DND-41 (cell line): Measurements from ENCODE around the gene DMAP1.

Source experiments
- EZH2 ChIP-seq: IDR thresholded peaks from 3 replicates; pipeline ENCODE4 v1.6.1; 2012; ENCODE audit warnings: borderline replicate concordance, low read depth, mild to moderate bottlenecking, moderate library complexity, low read length, inconsistent platforms; ENCODE audit not compliant: severe bottlenecking
- TF ChIP-seq, protein P1 (sequence below): IDR thresholded peaks from 2 replicates; pipeline ENCODE4 v1.5.1; 2012; ENCODE audit warnings: borderline replicate concordance, low read length, moderate library complexity, mild to moderate bottlenecking; ENCODE audit not compliant: poor library complexity, severe bottlenecking; ENCODE audit errors: extremely low read depth

DNA sequence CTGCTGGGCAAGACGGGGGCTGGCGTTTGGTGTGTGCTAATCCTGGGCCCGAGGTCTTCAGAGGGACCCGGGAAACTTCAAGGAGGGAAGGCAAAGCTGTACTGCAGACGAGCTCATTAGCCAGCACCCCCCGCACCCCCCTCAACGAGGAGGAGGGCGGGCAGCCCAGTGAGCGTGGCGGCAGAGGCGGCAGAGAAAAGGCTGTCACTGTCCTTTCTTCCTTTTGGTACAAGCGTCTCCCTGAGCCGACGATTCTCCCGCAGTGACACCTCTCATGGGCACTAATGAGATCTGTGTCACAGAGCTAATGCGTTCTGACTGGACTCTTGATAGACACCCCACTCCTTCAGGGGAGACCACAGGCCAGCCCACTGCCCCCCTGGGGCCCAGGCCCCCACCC lies 29.5 kb downstream of the DMAP1 start:
- TF ChIP-seq, protein P1, sequence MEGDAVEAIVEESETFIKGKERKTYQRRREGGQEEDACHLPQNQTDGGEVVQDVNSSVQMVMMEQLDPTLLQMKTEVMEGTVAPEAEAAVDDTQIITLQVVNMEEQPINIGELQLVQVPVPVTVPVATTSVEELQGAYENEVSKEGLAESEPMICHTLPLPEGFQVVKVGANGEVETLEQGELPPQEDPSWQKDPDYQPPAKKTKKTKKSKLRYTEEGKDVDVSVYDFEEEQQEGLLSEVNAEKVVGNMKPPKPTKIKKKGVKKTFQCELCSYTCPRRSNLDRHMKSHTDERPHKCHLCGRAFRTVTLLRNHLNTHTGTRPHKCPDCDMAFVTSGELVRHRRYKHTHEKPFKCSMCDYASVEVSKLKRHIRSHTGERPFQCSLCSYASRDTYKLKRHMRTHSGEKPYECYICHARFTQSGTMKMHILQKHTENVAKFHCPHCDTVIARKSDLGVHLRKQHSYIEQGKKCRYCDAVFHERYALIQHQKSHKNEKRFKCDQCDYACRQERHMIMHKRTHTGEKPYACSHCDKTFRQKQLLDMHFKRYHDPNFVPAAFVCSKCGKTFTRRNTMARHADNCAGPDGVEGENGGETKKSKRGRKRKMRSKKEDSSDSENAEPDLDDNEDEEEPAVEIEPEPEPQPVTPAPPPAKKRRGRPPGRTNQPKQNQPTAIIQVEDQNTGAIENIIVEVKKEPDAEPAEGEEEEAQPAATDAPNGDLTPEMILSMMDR, result no peak
- TF ChIP-seq EZH2, result no peak
